ENCODE results near the gene NDUFS3. TPM values are rescaled to one million over a fixed set of nuclear protein-coding genes. Genes with fewer than 3 reads are reported as not detected.

The NDUFS3 gene
- total and polyA plus RNA-seq, 10 of the 15 experiments (the other 5 are each of a cell fraction or from before 2014, with no cell fraction given), result 22.3 to 217 (median 125) TPM

DNA sequence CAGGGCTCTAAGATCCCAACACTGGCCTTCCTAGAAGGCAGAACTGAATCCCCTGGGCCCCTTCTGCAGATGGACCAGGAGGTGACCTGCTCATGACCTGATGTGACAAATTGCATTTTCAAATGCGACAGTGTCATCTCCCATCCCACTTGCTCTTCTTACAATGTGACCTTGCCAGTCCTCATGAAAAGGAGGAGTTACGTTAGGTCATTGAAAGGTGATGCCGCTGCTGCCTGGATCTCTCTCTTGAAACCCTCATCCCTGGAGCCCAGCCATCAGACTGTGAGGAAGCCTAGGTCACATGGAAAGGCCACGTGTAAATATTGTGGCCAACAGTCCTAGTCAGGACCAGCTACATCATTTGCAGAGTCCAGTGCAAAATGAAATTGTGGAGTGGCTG is 21.0 kb downstream of the NDUFS3 start:
- in situ Hi-C loops (cut with MboI) (no loop called here), intact Hi-C loops (cut with micrococcal nuclease; ENCODE audit: unreplicated experiment) (no loop called here)
- BruUV-seq (replicated peaks), result no TSS peak
- Histone ChIP-seq H3K27ac (ENCODE audit: control insufficient read depth, insufficient read depth) (no peak overlapping the region), H3K27me3 (replicated peaks in 1 of 2; ENCODE audit: control insufficient read depth in 2 of 2, insufficient read depth in 2 of 2, low read length in 1 of 2) (no peaks in the 10 kb centered on the region), H3K36me3 (ENCODE audit: control insufficient read depth in 2 of 2, insufficient read depth in 2 of 2, low read length in 1 of 2) (no peaks in the 10 kb centered on the region), H3K9ac (ENCODE audit: control insufficient read depth, insufficient read depth, low read length) (no peak overlapping the region), H3K4me2 (ENCODE audit: control insufficient read depth, insufficient read depth) (no peak overlapping the region), H4K20me1 (ENCODE audit: control insufficient read depth, insufficient read depth) (no peaks in the 10 kb centered on the region), H3K79me2 (ENCODE audit: control insufficient read depth, insufficient read depth, low read length) (no peaks in the 10 kb centered on the region), H3K9me3 (replicated peaks; ENCODE audit: control insufficient read depth, insufficient read depth, low read length) (no peaks in the 10 kb centered on the region), H3K4me3 (no peak overlapping the region), H3K4me1 (ENCODE audit: control insufficient read depth, insufficient read depth, low read length) (no peaks in the 10 kb centered on the region), H2AFZ (ENCODE audit: control insufficient read depth, low read depth, low read length) (no peak overlapping the region)
- ChIA-PET SMC1A (ENCODE audit: uncharacterized antibody, unreplicated experiment) (interaction anchor here (1.2 kb wide), 1 partner anchor 19 kb away, joined by 3 read pairs; no protein-coding TSS in a partner anchor), POLR2A (no interaction called here), CTCF (no interaction called here), RAD21 (ENCODE audit: unreplicated experiment) (no interaction called here)
- DNase-seq (ENCODE audit: low read depth, low spot score), result no peak
- no peak for ATAC-seq
- FAIRE-seq, result no peak
- WGBS (ENCODE audit: insufficient coverage, insufficient replicate concordance, low lambda C conversion rate, missing lambda C conversion rate), result 61% methylated on average over 4 of the region's 4 CpGs
- TF ChIP-seq CBX3 (IDR thresholded peaks at IDR 0.05; ENCODE audit: borderline replicate concordance, low read depth) (no peak), POU2F2 (IDR thresholded peaks at IDR 0.05; ENCODE audit: borderline replicate concordance, low read depth, low read length) (no peak), SMAD5 (IDR thresholded peaks at IDR 0.05; ENCODE audit: low read depth) (no peak), RB1 (IDR thresholded peaks at IDR 0.05; ENCODE audit: borderline replicate concordance) (no peak), HCFC1 (IDR thresholded peaks at IDR 0.05; ENCODE audit: low read length) (no peak), ZNF217 (IDR thresholded peaks at IDR 0.05) (no peak), SMARCA5 (IDR thresholded peaks at IDR 0.05) (no peak), SPI1 (IDR thresholded peaks at IDR 0.05; ENCODE audit: borderline replicate concordance, insufficient read depth, low read depth, low read length) (no peak), ZBED1 (IDR thresholded peaks at IDR 0.05; ENCODE audit: borderline replicate concordance) (no peak), SREBF2 (IDR thresholded peaks at IDR 0.05; ENCODE audit: low read length) (no peak), NFIC (IDR thresholded peaks at IDR 0.05; ENCODE audit: low read depth, low read length) (no peak)
- TF ChIP-seq, protein P1, sequence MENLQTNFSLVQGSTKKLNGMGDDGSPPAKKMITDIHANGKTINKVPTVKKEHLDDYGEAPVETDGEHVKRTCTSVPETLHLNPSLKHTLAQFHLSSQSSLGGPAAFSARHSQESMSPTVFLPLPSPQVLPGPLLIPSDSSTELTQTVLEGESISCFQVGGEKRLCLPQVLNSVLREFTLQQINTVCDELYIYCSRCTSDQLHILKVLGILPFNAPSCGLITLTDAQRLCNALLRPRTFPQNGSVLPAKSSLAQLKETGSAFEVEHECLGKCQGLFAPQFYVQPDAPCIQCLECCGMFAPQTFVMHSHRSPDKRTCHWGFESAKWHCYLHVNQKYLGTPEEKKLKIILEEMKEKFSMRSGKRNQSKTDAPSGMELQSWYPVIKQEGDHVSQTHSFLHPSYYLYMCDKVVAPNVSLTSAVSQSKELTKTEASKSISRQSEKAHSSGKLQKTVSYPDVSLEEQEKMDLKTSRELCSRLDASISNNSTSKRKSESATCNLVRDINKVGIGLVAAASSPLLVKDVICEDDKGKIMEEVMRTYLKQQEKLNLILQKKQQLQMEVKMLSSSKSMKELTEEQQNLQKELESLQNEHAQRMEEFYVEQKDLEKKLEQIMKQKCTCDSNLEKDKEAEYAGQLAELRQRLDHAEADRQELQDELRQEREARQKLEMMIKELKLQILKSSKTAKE (IDR thresholded peaks at IDR 0.05; ENCODE audit: low read depth, poor library complexity, severe bottlenecking), result no peak
- TF ChIP-seq, protein P2, sequence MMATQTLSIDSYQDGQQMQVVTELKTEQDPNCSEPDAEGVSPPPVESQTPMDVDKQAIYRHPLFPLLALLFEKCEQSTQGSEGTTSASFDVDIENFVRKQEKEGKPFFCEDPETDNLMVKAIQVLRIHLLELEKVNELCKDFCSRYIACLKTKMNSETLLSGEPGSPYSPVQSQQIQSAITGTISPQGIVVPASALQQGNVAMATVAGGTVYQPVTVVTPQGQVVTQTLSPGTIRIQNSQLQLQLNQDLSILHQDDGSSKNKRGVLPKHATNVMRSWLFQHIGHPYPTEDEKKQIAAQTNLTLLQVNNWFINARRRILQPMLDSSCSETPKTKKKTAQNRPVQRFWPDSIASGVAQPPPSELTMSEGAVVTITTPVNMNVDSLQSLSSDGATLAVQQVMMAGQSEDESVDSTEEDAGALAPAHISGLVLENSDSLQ (IDR thresholded peaks at IDR 0.05), result no peak
- TF ChIP-seq, protein P3, sequence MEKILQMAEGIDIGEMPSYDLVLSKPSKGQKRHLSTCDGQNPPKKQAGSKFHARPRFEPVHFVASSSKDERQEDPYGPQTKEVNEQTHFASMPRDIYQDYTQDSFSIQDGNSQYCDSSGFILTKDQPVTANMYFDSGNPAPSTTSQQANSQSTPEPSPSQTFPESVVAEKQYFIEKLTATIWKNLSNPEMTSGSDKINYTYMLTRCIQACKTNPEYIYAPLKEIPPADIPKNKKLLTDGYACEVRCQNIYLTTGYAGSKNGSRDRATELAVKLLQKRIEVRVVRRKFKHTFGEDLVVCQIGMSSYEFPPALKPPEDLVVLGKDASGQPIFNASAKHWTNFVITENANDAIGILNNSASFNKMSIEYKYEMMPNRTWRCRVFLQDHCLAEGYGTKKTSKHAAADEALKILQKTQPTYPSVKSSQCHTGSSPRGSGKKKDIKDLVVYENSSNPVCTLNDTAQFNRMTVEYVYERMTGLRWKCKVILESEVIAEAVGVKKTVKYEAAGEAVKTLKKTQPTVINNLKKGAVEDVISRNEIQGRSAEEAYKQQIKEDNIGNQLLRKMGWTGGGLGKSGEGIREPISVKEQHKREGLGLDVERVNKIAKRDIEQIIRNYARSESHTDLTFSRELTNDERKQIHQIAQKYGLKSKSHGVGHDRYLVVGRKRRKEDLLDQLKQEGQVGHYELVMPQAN (conservative IDR thresholded peaks at IDR 0.05), result no peak
- TF ChIP-seq, protein P4, sequence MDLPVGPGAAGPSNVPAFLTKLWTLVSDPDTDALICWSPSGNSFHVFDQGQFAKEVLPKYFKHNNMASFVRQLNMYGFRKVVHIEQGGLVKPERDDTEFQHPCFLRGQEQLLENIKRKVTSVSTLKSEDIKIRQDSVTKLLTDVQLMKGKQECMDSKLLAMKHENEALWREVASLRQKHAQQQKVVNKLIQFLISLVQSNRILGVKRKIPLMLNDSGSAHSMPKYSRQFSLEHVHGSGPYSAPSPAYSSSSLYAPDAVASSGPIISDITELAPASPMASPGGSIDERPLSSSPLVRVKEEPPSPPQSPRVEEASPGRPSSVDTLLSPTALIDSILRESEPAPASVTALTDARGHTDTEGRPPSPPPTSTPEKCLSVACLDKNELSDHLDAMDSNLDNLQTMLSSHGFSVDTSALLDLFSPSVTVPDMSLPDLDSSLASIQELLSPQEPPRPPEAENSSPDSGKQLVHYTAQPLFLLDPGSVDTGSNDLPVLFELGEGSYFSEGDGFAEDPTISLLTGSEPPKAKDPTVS (IDR thresholded peaks at IDR 0.05; ENCODE audit: low read depth, low read length), result no peak
